Epithelial cell of esophagus (primary cell): Measurements from ENCODE around the gene PDE4B.
A peak's percentile ranks its signal among the peaks of the same experiment; 100 is the strongest.

Experiments
- DNase-seq: peaks from one replicate; pipeline ENCODE4 v3.0.0; 2010; ENCODE audit warnings: low read depth
- H3K4me3 ChIP-seq: 2 replicates; pipeline ENCODE4 v1.5.1; 2011; ENCODE audit warnings: mild to moderate bottlenecking, low read length, control low read depth
- CTCF ChIP-seq: IDR thresholded peaks from 2 replicates; pipeline ENCODE4 v1.5.1; 2011; ENCODE audit warnings: low read depth, mild to moderate bottlenecking, low read length, control low read depth, inconsistent platforms; ENCODE audit not compliant: insufficient read depth; ENCODE audit errors: missing control alignments

PDE4B gene

GRCh38 chr1:66244429-66244828 lies 451.7 kb downstream of the PDE4B start:
- DNase-seq = peak; percentile 45
- no peak overlapping the region for H3K4me3 ChIP-seq
- TF ChIP-seq CTCF = no peak

DNA sequence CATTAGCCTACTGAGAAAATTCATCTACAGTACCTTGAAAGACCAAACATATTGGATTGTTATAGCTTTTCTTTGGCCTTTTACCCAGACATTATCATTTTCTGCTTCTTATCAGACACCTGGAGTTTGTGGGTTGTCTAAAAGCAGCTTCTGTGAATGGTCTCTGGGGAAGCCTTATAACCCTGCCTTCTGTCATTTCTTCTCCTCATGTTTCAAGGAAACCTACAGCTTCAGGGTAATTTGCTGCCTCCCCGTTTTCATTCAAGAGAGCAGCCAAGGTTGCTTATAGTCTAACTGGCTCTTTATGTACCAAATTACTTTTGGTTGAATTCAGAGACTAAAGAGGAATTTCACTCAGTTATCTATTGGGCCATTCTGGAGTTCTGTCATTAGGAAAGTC lies 453.0 kb downstream of the PDE4B start:
- no peak overlapping the region for H3K4me3 ChIP-seq
- no peak for TF ChIP-seq CTCF

DNA sequence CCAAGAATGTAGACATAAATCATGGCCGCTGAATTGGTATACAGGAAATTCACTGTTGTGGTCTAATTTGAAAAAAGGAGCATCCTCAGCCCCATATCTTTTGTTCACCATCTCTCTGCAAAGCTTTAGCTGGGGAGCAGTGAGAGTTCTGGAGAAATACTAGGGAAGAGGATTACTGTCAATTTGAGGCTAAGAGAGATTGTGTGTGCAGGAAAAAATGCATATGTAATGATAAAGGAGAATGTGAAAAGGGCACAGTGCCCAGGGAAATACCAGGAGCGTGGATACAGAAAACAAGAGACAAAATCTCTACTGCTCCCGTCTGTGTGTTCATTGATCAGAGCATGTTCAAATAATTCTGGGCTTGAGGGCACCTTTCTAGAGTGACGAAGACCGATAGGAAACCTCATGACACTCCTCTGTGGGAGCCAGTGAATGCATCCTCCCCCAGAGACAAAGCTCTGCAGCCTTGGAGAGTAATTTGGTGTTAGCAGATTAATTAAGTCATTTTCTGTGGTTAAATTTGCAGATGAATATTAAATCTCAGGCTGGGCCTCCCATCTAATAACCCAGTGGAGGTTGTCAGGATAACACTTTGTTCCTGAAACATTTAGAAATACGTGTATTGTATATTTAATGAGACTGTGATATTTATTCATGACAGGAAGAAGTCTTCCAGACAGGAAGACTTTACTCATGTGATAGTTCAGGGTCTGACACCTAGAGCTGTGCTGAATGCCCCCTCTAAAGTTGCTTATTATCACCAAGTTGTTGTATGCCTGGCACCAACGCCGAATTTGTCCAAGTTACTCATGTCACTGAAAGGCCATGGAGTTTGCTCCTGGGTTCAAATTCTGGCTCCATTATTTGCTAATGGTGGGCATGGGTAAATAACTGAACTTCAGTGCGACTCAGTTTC lies 453.9 kb downstream of the PDE4B start:
- DNase-seq = no peak
- H3K4me3 ChIP-seq = no peak overlapping the region
- TF ChIP-seq CTCF = no peak

More for the DNA sequence above, 453.0 kb downstream of the PDE4B start:
- DNase-seq = no peak

DNA sequence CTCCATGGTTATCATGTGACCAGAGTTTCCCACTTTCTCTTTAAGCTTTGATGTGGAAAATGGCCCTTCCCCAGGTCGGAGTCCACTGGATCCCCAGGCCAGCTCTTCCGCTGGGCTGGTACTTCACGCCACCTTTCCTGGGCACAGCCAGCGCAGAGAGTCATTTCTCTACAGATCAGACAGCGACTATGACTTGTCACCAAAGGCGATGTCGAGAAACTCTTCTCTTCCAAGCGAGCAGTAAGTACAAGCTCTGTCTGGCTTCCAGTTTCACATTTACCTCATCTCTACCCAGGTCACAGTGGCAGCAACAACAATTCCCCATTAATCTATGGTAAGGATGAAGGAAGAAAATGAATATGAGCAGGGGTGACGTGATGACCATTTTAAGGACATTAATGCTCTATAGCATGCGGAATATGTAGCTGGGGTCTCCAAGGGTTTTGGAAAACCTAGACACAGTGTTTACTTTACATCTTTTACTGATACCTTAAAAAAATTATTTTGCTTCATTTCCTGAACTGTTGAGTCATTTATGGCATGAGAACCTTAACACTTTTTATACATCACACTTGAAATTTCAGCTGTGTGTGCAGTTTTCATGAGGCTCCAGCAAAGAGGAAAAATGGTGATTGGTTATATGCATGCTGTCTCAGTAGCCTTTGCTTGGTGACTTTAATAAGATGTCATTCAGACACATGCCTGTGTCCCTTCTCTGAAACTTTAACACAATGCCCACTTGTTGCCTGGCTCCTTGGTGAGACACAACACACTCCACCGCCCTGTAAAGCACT lies 454.9 kb downstream of the PDE4B start:
- DNase-seq = no peak
- no peak for TF ChIP-seq CTCF
- H3K4me3 ChIP-seq = no peak overlapping the region

GRCh38 chr1:66248257-66248656 lies 455.6 kb downstream of the PDE4B start:
- H3K4me3 ChIP-seq = no peak overlapping the region
- no peak for DNase-seq

GRCh38 chr1:66248746-66249145 lies 456.1 kb downstream of the PDE4B start:
- no peak for TF ChIP-seq CTCF
- no peak for DNase-seq
- H3K4me3 ChIP-seq = no peak overlapping the region

More at GRCh38 chr1:66248257-66248656, 455.6 kb downstream of the PDE4B start:
- TF ChIP-seq CTCF = no peak
